HEK293 (cell line): ENCODE measurements around the gene FOXO3.

ENCODE experiments used
- CTCF ChIA-PET: fragments of 350-600 bp; formaldehyde crosslinking; extraction: SDS; loops from one replicate; lab custom pipeline; 2021; ENCODE audit warnings: antibody characterized with exemption; lab: Yijun Ruan, JAX
- POLR2A ChIA-PET: fragments of 300-600 bp; formaldehyde crosslinking; extraction: SDS; loops from one replicate; lab custom pipeline; 2020; ENCODE audit warnings: antibody characterized with exemption, inconsistent platforms; lab: Yijun Ruan, JAX
- H3K27ac ChIP-seq: fragments of 200-500 bp; sonication (Bioruptor generic); 2 replicates; pipeline ENCODE4 v1.5.1; 2014; ENCODE audit warnings: low read depth, low read length, control low read depth, inconsistent platforms; ENCODE audit errors: extremely low read depth
- H3K36me3 ChIP-seq, 2 experiments: fragments of 200-500 bp in 1 of 2; sonication (Bioruptor generic) in 1 of 2; 1 replicate in 1 of 2; 2 replicates in 1 of 2; pipeline ENCODE4 v1.5.1; 2014 to 2017; ENCODE audit warnings: inconsistent platforms in 2 of 2, low read length in 2 of 2; ENCODE audit not compliant: control insufficient read depth in 2 of 2, insufficient read depth in 1 of 2
- H3K4me1 ChIP-seq: fragments of 200-500 bp; sonication (Bioruptor generic); 2 replicates; pipeline ENCODE4 v1.5.1; 2014; ENCODE audit warnings: mild to moderate bottlenecking, low read length, inconsistent platforms; ENCODE audit not compliant: control insufficient read depth, insufficient read depth
- H3K4me3 ChIP-seq: 2 replicates; pipeline ENCODE4 v1.5.1; 2011; ENCODE audit warnings: low read depth, mild to moderate bottlenecking, control low read depth, low read length, moderate library complexity
- H3K9me3 ChIP-seq: fragments of 200-500 bp; sonication (Bioruptor generic); 2 replicates; pipeline ENCODE4 v1.5.1; 2014; ENCODE audit warnings: low read depth, low read length, inconsistent platforms; ENCODE audit not compliant: control insufficient read depth, insufficient read depth
- ELK4 ChIP-seq: IDR thresholded peaks from 2 replicates; pipeline ENCODE4 v1.6.1; 2011; ENCODE audit warnings: mild to moderate bottlenecking, low read depth, low read length, borderline replicate concordance
- IKZF3 ChIP-seq: fragments of 450-650 bp; IDR thresholded peaks from 2 replicates; pipeline ENCODE4 v1.5.0; 2018; ENCODE audit warnings: missing biosample characterization, mild to moderate bottlenecking, missing genetic modification characterization, moderate library complexity
- INSM2 ChIP-seq: fragments of 450-650 bp; formaldehyde crosslinking; IDR thresholded peaks from 2 replicates; pipeline ENCODE4 v1.5.1; 2016; ENCODE audit warnings: missing biosample characterization, missing genetic modification characterization
- KLF10 ChIP-seq: fragments of 450-650 bp; IDR thresholded peaks from 2 replicates; pipeline ENCODE4 v1.5.1; 2018; ENCODE audit warnings: missing biosample characterization, mild to moderate bottlenecking, missing genetic modification characterization
- SCRT1 ChIP-seq: fragments of 450-650 bp; formaldehyde crosslinking; IDR thresholded peaks from 2 replicates; pipeline ENCODE4 v1.5.1; 2016; ENCODE audit warnings: missing biosample characterization, missing genetic modification characterization, borderline replicate concordance
- SCRT2 ChIP-seq: fragments of 450-650 bp; formaldehyde crosslinking; IDR thresholded peaks from 2 replicates; pipeline ENCODE4 v1.5.1; 2016; ENCODE audit warnings: missing biosample characterization, missing genetic modification characterization
- SP2 ChIP-seq: fragments of 450-650 bp; formaldehyde crosslinking; IDR thresholded peaks from 2 replicates; pipeline ENCODE4 v1.5.1; 2016; ENCODE audit warnings: missing biosample characterization, missing genetic modification characterization
- ZBTB44 ChIP-seq: fragments of 450-650 bp; IDR thresholded peaks from 2 replicates; pipeline ENCODE4 v1.5.1; 2018; ENCODE audit warnings: missing biosample characterization, mild to moderate bottlenecking, missing genetic modification characterization
- ZBTB8A ChIP-seq: fragments of 450-650 bp; formaldehyde crosslinking; IDR thresholded peaks from 2 replicates; pipeline ENCODE4 v1.5.1; 2016; ENCODE audit warnings: missing biosample characterization, missing genetic modification characterization
- ZIC2 ChIP-seq: fragments of 450-650 bp; formaldehyde crosslinking; IDR thresholded peaks from 2 replicates; pipeline ENCODE4 v1.5.1; 2016; ENCODE audit warnings: missing biosample characterization, missing genetic modification characterization
- ZNF221 ChIP-seq: fragments of 450-650 bp; formaldehyde crosslinking; IDR thresholded peaks from 2 replicates; pipeline ENCODE4 v1.5.1; 2017; ENCODE audit warnings: missing biosample characterization, missing genetic modification characterization, borderline replicate concordance
- ZNF23 ChIP-seq: fragments of 450-650 bp; formaldehyde crosslinking; IDR thresholded peaks from 2 replicates; pipeline ENCODE4 v1.5.1; 2016; ENCODE audit warnings: missing biosample characterization, missing genetic modification characterization, borderline replicate concordance
- ZNF24 ChIP-seq: fragments of 450-650 bp; formaldehyde crosslinking; IDR thresholded peaks from 2 replicates; pipeline ENCODE4 v1.5.1; 2016; ENCODE audit warnings: missing biosample characterization, missing genetic modification characterization
- ZNF341 ChIP-seq: fragments of 450-650 bp; formaldehyde crosslinking; IDR thresholded peaks from 2 replicates; pipeline ENCODE4; 2016; ENCODE audit warnings: low read depth, missing biosample characterization, missing genetic modification characterization
- ZNF426 ChIP-seq: fragments of 450-650 bp; formaldehyde crosslinking; IDR thresholded peaks from 2 replicates; pipeline ENCODE4 v1.5.1; 2017; ENCODE audit warnings: missing biosample characterization, missing genetic modification characterization, mild to moderate bottlenecking, inconsistent platforms, moderate library complexity
- ZNF600 ChIP-seq: fragments of 450-650 bp; formaldehyde crosslinking; IDR thresholded peaks from 2 replicates; pipeline ENCODE4 v1.5.1; 2016; ENCODE audit warnings: missing biosample characterization, missing genetic modification characterization
- ZNF776 ChIP-seq: fragments of 450-650 bp; formaldehyde crosslinking; IDR thresholded peaks from 2 replicates; pipeline ENCODE4 v1.5.0; 2017; ENCODE audit warnings: missing biosample characterization, missing genetic modification characterization, borderline replicate concordance
- ZSCAN16 ChIP-seq: fragments of 450-650 bp; formaldehyde crosslinking; IDR thresholded peaks from 2 replicates; pipeline ENCODE4 v1.5.1; 2016; ENCODE audit warnings: missing biosample characterization, missing genetic modification characterization
- ZSCAN30 ChIP-seq: fragments of 450-650 bp; IDR thresholded peaks from 2 replicates; pipeline ENCODE4 v1.5.1; 2018; ENCODE audit warnings: missing biosample characterization, mild to moderate bottlenecking, missing genetic modification characterization, moderate library complexity
- ZXDB ChIP-seq: fragments of 450-650 bp; formaldehyde crosslinking; IDR thresholded peaks from 2 replicates; pipeline ENCODE4 v1.5.1; 2016; ENCODE audit warnings: missing biosample characterization, missing genetic modification characterization
- TF ChIP-seq, protein P1 (sequence below): fragments of 450-650 bp; formaldehyde crosslinking; IDR thresholded peaks from 2 replicates; pipeline ENCODE4 v1.5.1; 2016; ENCODE audit warnings: missing biosample characterization, missing genetic modification characterization
- TF ChIP-seq, protein P2 (sequence below): fragments of 450-650 bp; formaldehyde crosslinking; IDR thresholded peaks from 2 replicates; pipeline ENCODE4 v1.5.1; 2017; ENCODE audit warnings: missing biosample characterization, missing genetic modification characterization

Gene FOXO3

GRCh38 chr6:108665495-108666196, 104.9 kb downstream of the FOXO3 start:
- Histone ChIP-seq H3K36me3 (peaks cover 8 to 16% of the 10 kb centered on the region in 2 experiments; a peak in 2 of 3 replicates), H3K4me1 (peaks cover 29% of the 10 kb centered on the region), H3K4me3 (no peak overlapping the region), H3K27ac (no peak overlapping the region), H3K9me3 (no peaks in the 10 kb centered on the region)
- POLR2A ChIA-PET, result interaction anchor here (0.7 kb wide), 2 partner anchors 8 to 385 kb away, joined by 3 to 4 read pairs; no protein-coding TSS in a partner anchor
- CTCF ChIA-PET, result interaction anchor here (0.7 to 2.0 kb wide), 2 partner anchors 9 to 69 kb away, joined by 4 to 5 read pairs; no protein-coding TSS in a partner anchor
- TF ChIP-seq ZNF23 (tag by site-specific recombination), result no peak
- no peak for TF ChIP-seq KLF10
- TF ChIP-seq ZNF24, result no peak
- TF ChIP-seq ZBTB44, result 0 out of 2 replicates have a peak, but pooled peaks have one; percentile 6

GRCh38 chr6:108666656-108667260, 106.0 kb downstream of the FOXO3 start:
- peaks cover 23% of the 10 kb centered on the region for H3K4me1 ChIP-seq
- ChIA-PET CTCF (interaction anchor here (2.0 kb wide), 1 partner anchor 8 kb away, joined by 5 read pairs; no protein-coding TSS in a partner anchor), POLR2A (interaction anchor here (1.2 to 1.3 kb wide), 2 partner anchors 104 to 108 kb away, joined by 3 read pairs; no protein-coding TSS in a partner anchor)
- peaks cover 8 to 16% of the 10 kb centered on the region in 2 experiments; a peak in 2 of 3 replicates for H3K36me3 ChIP-seq
- no peak overlapping the region for H3K27ac ChIP-seq
- H3K9me3 ChIP-seq, result no peaks in the 10 kb centered on the region
- H3K4me3 ChIP-seq, result no peak overlapping the region
- TF ChIP-seq ZSCAN30 (tag by site-specific recombination), result peak; percentile 14; the same call in 1 of the 2 replicates
- TF ChIP-seq ZIC2 (tag by site-specific recombination), result peak; percentile 31; the same call in 1 of the 2 replicates
- peak; percentile 87 for TF ChIP-seq ZNF600 (tag by site-specific recombination)
- no peak for TF ChIP-seq ELK4
- no peak for TF ChIP-seq INSM2
- peak; percentile 44; the same call in 1 of the 2 replicates for TF ChIP-seq ZNF341
- peak; percentile 69; the same call in 1 of the 2 replicates for TF ChIP-seq SCRT1 (tag by site-specific recombination)
- TF ChIP-seq, protein P1, sequence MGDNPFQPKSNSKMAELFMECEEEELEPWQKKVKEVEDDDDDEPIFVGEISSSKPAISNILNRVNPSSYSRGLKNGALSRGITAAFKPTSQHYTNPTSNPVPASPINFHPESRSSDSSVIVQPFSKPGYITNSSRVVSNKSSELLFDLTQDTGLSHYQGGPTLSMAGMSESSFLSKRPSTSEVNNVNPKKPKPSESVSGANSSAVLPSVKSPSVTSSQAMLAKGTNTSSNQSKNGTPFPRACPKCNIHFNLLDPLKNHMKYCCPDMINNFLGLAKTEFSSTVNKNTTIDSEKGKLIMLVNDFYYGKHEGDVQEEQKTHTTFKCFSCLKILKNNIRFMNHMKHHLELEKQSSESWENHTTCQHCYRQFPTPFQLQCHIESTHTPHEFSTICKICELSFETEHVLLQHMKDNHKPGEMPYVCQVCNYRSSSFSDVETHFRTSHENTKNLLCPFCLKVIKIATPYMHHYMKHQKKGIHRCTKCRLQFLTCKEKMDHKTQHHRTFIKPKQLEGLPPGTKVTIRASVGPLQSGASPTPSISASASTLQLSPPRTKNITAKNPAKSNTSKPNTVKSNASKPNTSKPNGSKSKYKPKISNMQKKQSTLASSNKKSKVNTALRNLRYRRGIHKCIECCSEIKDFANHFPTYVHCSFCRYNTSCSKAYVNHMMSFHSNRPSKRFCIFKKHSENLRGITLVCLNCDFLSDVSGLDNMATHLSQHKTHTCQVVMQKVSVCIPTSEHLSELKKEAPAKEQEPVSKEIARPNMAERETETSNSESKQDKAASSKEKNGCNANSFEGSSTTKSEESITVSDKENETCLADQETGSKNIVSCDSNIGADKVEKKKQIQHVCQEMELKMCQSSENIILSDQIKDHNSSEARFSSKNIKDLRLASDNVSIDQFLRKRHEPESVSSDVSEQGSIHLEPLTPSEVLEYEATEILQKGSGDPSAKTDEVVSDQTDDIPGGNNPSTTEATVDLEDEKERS (tag by site-specific recombination), result no peak
- no peak for TF ChIP-seq ZNF776
- TF ChIP-seq, protein P2, sequence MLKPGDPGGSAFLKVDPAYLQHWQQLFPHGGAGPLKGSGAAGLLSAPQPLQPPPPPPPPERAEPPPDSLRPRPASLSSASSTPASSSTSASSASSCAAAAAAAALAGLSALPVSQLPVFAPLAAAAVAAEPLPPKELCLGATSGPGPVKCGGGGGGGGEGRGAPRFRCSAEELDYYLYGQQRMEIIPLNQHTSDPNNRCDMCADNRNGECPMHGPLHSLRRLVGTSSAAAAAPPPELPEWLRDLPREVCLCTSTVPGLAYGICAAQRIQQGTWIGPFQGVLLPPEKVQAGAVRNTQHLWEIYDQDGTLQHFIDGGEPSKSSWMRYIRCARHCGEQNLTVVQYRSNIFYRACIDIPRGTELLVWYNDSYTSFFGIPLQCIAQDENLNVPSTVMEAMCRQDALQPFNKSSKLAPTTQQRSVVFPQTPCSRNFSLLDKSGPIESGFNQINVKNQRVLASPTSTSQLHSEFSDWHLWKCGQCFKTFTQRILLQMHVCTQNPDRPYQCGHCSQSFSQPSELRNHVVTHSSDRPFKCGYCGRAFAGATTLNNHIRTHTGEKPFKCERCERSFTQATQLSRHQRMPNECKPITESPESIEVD (tag by site-specific recombination), result peak; percentile 51
- 0 out of 2 replicates have a peak, but pooled peaks have one; percentile 16 for TF ChIP-seq ZBTB8A
- TF ChIP-seq ZXDB (tag by site-specific recombination), result no peak
- TF ChIP-seq SP2 (tag by site-specific recombination), result no peak
- TF ChIP-seq ZNF426 (tag by site-specific recombination), result no peak
- TF ChIP-seq ZSCAN16 (tag by site-specific recombination), result peak; percentile 30; the same call in 1 of the 2 replicates
- TF ChIP-seq SCRT2 (tag by site-specific recombination), result peak; percentile 54; the same call in 1 of the 2 replicates
- TF ChIP-seq ZNF221 (tag by site-specific recombination), result no peak
- no peak for TF ChIP-seq IKZF3
